IPS-NIHi7 (cell line): ENCODE results near the gene CTBP1.

Experiments
- DNase-seq: peaks from one replicate; pipeline ENCODE4 v3.0.0; 2012; ENCODE audit warnings: mixed read lengths; ENCODE audit errors: extremely low spot score

CTBP1 gene

GRCh38 chr4:1223841-1224809 lies 24.8 kb downstream of the CTBP1 start:
- no peak for DNase-seq

- no peak for DNase-seq
Measured at GRCh38 chr4:1222938-1223690, 25.8 kb downstream of the CTBP1 start.

GRCh38 chr4:1222036-1222789 lies 26.7 kb downstream of the CTBP1 start:
- DNase-seq, result no peak

- DNase-seq, result no peak
Measured at GRCh38 chr4:1221155-1221870, 27.6 kb downstream of the CTBP1 start.

GRCh38 chr4:1220566-1220965 lies 28.4 kb downstream of the CTBP1 start:
- DNase-seq, result no peak

GRCh38 chr4:1219566-1219950 lies 29.4 kb downstream of the CTBP1 start:
- no peak for DNase-seq

GRCh38 chr4:1218634-1219565 lies 30.0 kb downstream of the CTBP1 start:
- DNase-seq, result no peak

- no peak for DNase-seq
Measured at GRCh38 chr4:1217366-1217765, 31.6 kb downstream of the CTBP1 start.

- DNase-seq, result no peak
Measured at GRCh38 chr4:1216869-1217294, 32.0 kb downstream of the CTBP1 start.

GRCh38 chr4:1216076-1216614 lies 32.8 kb downstream of the CTBP1 start:
- DNase-seq, result no peak

GRCh38 chr4:1215141-1216075 lies 33.5 kb downstream of the CTBP1 start:
- DNase-seq, result no peak

GRCh38 chr4:1214101-1215095 lies 34.5 kb downstream of the CTBP1 start:
- DNase-seq, result no peak

GRCh38 chr4:1213336-1213995 lies 35.5 kb downstream of the CTBP1 start:
- no peak for DNase-seq

GRCh38 chr4:1212546-1213335 lies 36.2 kb downstream of the CTBP1 start:
- DNase-seq, result no peak

- DNase-seq, result no peak
Measured at GRCh38 chr4:1211891-1212545, 36.9 kb downstream of the CTBP1 start.

GRCh38 chr4:1211371-1211770 lies 37.6 kb downstream of the CTBP1 start:
- no peak for DNase-seq
